ENCODE data around the gene ITLN2.

Gene ITLN2

DNA sequence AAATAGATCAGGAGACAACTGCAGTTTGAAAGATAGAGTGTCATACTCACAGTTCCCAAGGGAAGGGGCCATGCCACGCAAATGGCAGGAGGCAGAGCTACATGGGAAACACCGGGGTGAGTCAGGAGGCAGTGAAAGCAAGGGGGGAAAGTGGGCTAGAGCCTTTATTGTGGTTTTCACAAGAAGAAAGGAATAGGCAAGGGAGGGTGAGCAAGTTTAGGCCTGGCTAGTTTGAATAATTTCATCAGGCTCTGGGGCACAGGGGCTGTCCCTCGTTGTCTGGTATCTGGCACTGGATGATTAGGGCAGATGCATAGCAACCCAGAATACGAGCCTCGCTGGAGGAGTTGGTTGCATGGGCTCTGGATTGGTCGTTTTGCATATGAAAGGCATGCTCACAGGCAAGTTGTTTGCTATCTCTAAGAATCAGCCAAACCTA is 17.0 kb upstream of the ITLN2 start:
- H3K27me3 ChIP-seq (ENCODE audit: insufficient read depth, low read length, poor library complexity, severe bottlenecking) = no peaks in the 10 kb centered on the region
- H3K79me2 ChIP-seq (ENCODE audit: insufficient read depth, low read length) = no peaks in the 10 kb centered on the region
- no peak overlapping the region for H3K9ac ChIP-seq (ENCODE audit: low read depth, low read length, poor library complexity, severe bottlenecking)
- H3K4me2 ChIP-seq (ENCODE audit: low read depth, low read length, poor library complexity, severe bottlenecking) = no peak overlapping the region
- TF ChIP-seq, protein P1, sequence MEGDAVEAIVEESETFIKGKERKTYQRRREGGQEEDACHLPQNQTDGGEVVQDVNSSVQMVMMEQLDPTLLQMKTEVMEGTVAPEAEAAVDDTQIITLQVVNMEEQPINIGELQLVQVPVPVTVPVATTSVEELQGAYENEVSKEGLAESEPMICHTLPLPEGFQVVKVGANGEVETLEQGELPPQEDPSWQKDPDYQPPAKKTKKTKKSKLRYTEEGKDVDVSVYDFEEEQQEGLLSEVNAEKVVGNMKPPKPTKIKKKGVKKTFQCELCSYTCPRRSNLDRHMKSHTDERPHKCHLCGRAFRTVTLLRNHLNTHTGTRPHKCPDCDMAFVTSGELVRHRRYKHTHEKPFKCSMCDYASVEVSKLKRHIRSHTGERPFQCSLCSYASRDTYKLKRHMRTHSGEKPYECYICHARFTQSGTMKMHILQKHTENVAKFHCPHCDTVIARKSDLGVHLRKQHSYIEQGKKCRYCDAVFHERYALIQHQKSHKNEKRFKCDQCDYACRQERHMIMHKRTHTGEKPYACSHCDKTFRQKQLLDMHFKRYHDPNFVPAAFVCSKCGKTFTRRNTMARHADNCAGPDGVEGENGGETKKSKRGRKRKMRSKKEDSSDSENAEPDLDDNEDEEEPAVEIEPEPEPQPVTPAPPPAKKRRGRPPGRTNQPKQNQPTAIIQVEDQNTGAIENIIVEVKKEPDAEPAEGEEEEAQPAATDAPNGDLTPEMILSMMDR (conservative IDR thresholded peaks at IDR 0.05; ENCODE audit: low read length) = no peak
- TF ChIP-seq EZH2phosphoT487 (IDR thresholded peaks at IDR 0.05; ENCODE audit: borderline replicate concordance) = no peak
- no peak overlapping the region for H2AFZ ChIP-seq (ENCODE audit: low read length)
- H3F3A ChIP-seq (ENCODE audit: low read depth) = no peaks in the 10 kb centered on the region
- no peaks in the 10 kb centered on the region for H3K9me3 ChIP-seq (ENCODE audit: insufficient read depth, low read depth, low read length)
- H3K4me1 ChIP-seq (ENCODE audit: insufficient read depth, low read length, poor library complexity, severe bottlenecking) = peaks cover 4% of the 10 kb centered on the region
- no peaks in the 10 kb centered on the region for H3K9me2 ChIP-seq (replicated peaks; ENCODE audit: low read depth, low read length)
- no peak overlapping the region for H3K4me3 ChIP-seq (ENCODE audit: low read length, poor library complexity, severe bottlenecking)
- no peaks in the 10 kb centered on the region for H3K36me3 ChIP-seq (ENCODE audit: insufficient read depth, low read length)
- no peaks in the 10 kb centered on the region for H4K20me1 ChIP-seq (ENCODE audit: insufficient read depth, low read length, poor library complexity, severe bottlenecking)

DNA sequence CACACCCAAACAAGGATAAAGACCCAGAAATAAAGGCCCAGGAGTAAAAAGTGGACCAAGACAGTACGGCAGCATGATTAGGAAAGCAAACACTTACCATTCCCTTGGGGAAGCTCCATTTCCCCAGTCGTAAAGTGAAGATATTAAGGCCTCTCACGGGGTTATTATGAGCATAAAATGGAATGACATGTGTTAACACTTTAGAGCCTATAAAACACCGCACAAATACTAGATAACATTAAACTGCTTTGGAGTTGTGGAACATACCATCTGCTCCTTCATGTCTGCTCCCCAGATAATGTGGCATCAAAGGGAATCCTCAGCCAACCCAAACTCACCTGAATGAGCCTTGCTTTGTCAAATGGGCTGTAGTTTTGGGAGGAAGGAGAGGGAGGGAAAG is 8.9 kb upstream of the ITLN2 start:
- Histone ChIP-seq H3K4me1 (ENCODE audit: insufficient read depth, low read length, poor library complexity, severe bottlenecking) (no peaks in the 10 kb centered on the region), H3K9me3 (ENCODE audit: insufficient read depth, low read depth, low read length) (no peaks in the 10 kb centered on the region), H3K27me3 (ENCODE audit: insufficient read depth, low read length, poor library complexity, severe bottlenecking) (no peaks in the 10 kb centered on the region), H3K9ac (ENCODE audit: low read depth, low read length, poor library complexity, severe bottlenecking) (no peak overlapping the region), H2AFZ (ENCODE audit: low read length) (no peak overlapping the region), H3K9me2 (replicated peaks; ENCODE audit: low read depth, low read length) (no peaks in the 10 kb centered on the region), H3K36me3 (ENCODE audit: insufficient read depth, low read length) (no peaks in the 10 kb centered on the region), H3K4me2 (ENCODE audit: low read depth, low read length, poor library complexity, severe bottlenecking) (no peak overlapping the region), H3F3A (ENCODE audit: low read depth) (no peaks in the 10 kb centered on the region), H3K4me3 (ENCODE audit: low read length, poor library complexity, severe bottlenecking) (no peak overlapping the region), H3K79me2 (ENCODE audit: insufficient read depth, low read length) (no peaks in the 10 kb centered on the region), H4K20me1 (ENCODE audit: insufficient read depth, low read length, poor library complexity, severe bottlenecking) (no peaks in the 10 kb centered on the region)
- TF ChIP-seq, protein P1 (conservative IDR thresholded peaks at IDR 0.05; ENCODE audit: low read length) = no peak
- no peak for TF ChIP-seq EZH2phosphoT487 (IDR thresholded peaks at IDR 0.05; ENCODE audit: borderline replicate concordance)

- H3K4me3 ChIP-seq (ENCODE audit: low read length, poor library complexity, severe bottlenecking) = no peak overlapping the region
- no peaks in the 10 kb centered on the region for H3K79me2 ChIP-seq (ENCODE audit: insufficient read depth, low read length)
- H3F3A ChIP-seq (ENCODE audit: low read depth) = no peaks in the 10 kb centered on the region
- no peaks in the 10 kb centered on the region for H3K4me1 ChIP-seq (ENCODE audit: insufficient read depth, low read length, poor library complexity, severe bottlenecking)
- no peak overlapping the region for H3K9ac ChIP-seq (ENCODE audit: low read depth, low read length, poor library complexity, severe bottlenecking)
- no peaks in the 10 kb centered on the region for H3K9me2 ChIP-seq (replicated peaks; ENCODE audit: low read depth, low read length)
- no peaks in the 10 kb centered on the region for H3K36me3 ChIP-seq (ENCODE audit: insufficient read depth, low read length)
- no peaks in the 10 kb centered on the region for H3K9me3 ChIP-seq (ENCODE audit: insufficient read depth, low read depth, low read length)
- H3K4me2 ChIP-seq (ENCODE audit: low read depth, low read length, poor library complexity, severe bottlenecking) = no peak overlapping the region
- TF ChIP-seq EZH2phosphoT487 (IDR thresholded peaks at IDR 0.05; ENCODE audit: borderline replicate concordance) = no peak
- TF ChIP-seq, protein P1 (conservative IDR thresholded peaks at IDR 0.05; ENCODE audit: low read length) = no peak
- H3K27me3 ChIP-seq (ENCODE audit: insufficient read depth, low read length, poor library complexity, severe bottlenecking) = no peaks in the 10 kb centered on the region
- H4K20me1 ChIP-seq (ENCODE audit: insufficient read depth, low read length, poor library complexity, severe bottlenecking) = no peaks in the 10 kb centered on the region
- H2AFZ ChIP-seq (ENCODE audit: low read length) = no peak overlapping the region
Measured at GRCh38 chr1:160961419-160961818, 6.8 kb upstream of the ITLN2 start.

Data from Loucy (cell line).